HG02610 (cell line): Measurements from ENCODE around the gene CFAP92.
A peak's percentile ranks its signal among the peaks of the same experiment; 100 is the strongest.

Experiments
- ATAC-seq: cut with Tn5 transposase; IDR thresholded peaks from one replicate; pipeline ENCODE4 v1.9.1; 2021; ENCODE audit warnings: mild to moderate bottlenecking, moderate library complexity; ENCODE audit not compliant: unreplicated experiment

Gene CFAP92

GRCh38 chr3:128993461-128994172 is at the start of gene CFAP92:
TSS of gene CFAP92 (minus strand) at chr3:128994076. CDS start at chr3:128993304, 772 bp downstream.
- ATAC-seq, result peak; percentile 80

GRCh38 chr3:129040579-129041300 is 46.9 kb upstream of the CFAP92 start:
- ATAC-seq, result no peak

GRCh38 chr3:129040039-129040336 is 46.1 kb upstream of the CFAP92 start:
- ATAC-seq, result no peak

- ATAC-seq, result no peak
These were observed 45.6 kb upstream of the CFAP92 start for GRCh38 chr3:129039271-129040038.

- ATAC-seq, result no peak
These were observed 44.4 kb upstream of the CFAP92 start for GRCh38 chr3:129038121-129038855.

- ATAC-seq, result no peak
These were observed 43.2 kb upstream of the CFAP92 start for GRCh38 chr3:129037093-129037419.

- ATAC-seq, result no peak
These were observed 42.6 kb upstream of the CFAP92 start for GRCh38 chr3:129036222-129037092.

- ATAC-seq, result no peak
These were observed 41.7 kb upstream of the CFAP92 start for GRCh38 chr3:129035360-129036221.

GRCh38 chr3:129034642-129035041 is 40.8 kb upstream of the CFAP92 start:
- no peak for ATAC-seq

GRCh38 chr3:129033633-129034321 is 39.9 kb upstream of the CFAP92 start:
- ATAC-seq, result no peak

- ATAC-seq, result no peak
These were observed 39.3 kb upstream of the CFAP92 start for GRCh38 chr3:129033151-129033550.

GRCh38 chr3:129032716-129033115 is 38.8 kb upstream of the CFAP92 start:
- no peak for ATAC-seq

GRCh38 chr3:129031476-129032215 is 37.8 kb upstream of the CFAP92 start:
- ATAC-seq, result no peak

- ATAC-seq, result no peak
These were observed 36.7 kb upstream of the CFAP92 start for GRCh38 chr3:129030611-129031010.

- no peak for ATAC-seq
These were observed 35.0 kb upstream of the CFAP92 start for GRCh38 chr3:129028866-129029265.

GRCh38 chr3:129027544-129027880 is 33.6 kb upstream of the CFAP92 start:
- ATAC-seq, result no peak

GRCh38 chr3:129026728-129027543 is 33.1 kb upstream of the CFAP92 start:
- ATAC-seq, result peak; percentile 99
